ENCODE results near the gene CD180.

Gene CD180

GRCh38 chr5:67211926-67212325 is 15.3 kb upstream of the CD180 start:
- DNase-seq, result no peak

- DNase-seq, result peak; percentile 83 to 87
Measured at GRCh38 chr5:67209141-67209771, 12.7 kb upstream of the CD180 start.

GRCh38 chr5:67208403-67208802 is 11.8 kb upstream of the CD180 start:
- no peak for DNase-seq

GRCh38 chr5:67206929-67207328 is 10.3 kb upstream of the CD180 start:
- peak; percentile 80 to 90 for DNase-seq

GRCh38 chr5:67206461-67206860 is 9.9 kb upstream of the CD180 start:
- peak in 1 of 2 donors; percentile 40 for DNase-seq

GRCh38 chr5:67205981-67206380 is 9.4 kb upstream of the CD180 start:
- no peak for DNase-seq

GRCh38 chr5:67204821-67205220 is 8.2 kb upstream of the CD180 start:
- DNase-seq, result no peak

GRCh38 chr5:67203701-67204074 is 7.1 kb upstream of the CD180 start:
- DNase-seq, result no peak

GRCh38 chr5:67202828-67203227 is 6.2 kb upstream of the CD180 start:
- peak; percentile 95 to 96 for DNase-seq

- DNase-seq, result no peak
Measured at GRCh38 chr5:67201897-67202549, 5.4 kb upstream of the CD180 start.

GRCh38 chr5:67200809-67201562 is 4.4 kb upstream of the CD180 start:
- no peak for DNase-seq

GRCh38 chr5:67199859-67200258 is 3.3 kb upstream of the CD180 start:
- no peak for DNase-seq

GRCh38 chr5:67198917-67199316 is 2.3 kb upstream of the CD180 start:
- DNase-seq, result no peak

GRCh38 chr5:67197536-67197935 is 937 bp upstream of the CD180 start:
- no peak for DNase-seq

GRCh38 chr5:67195406-67196275 is 958 bp downstream of the CD180 start:
- DNase-seq, result peak in 1 of 2 donors; percentile 42

- DNase-seq, result peak; percentile 75 to 76
Measured at GRCh38 chr5:67194166-67194565, 2.4 kb downstream of the CD180 start.

- no peak for DNase-seq
Measured at GRCh38 chr5:67193439-67193807, 3.2 kb downstream of the CD180 start.

GRCh38 chr5:67192719-67193438 is 3.7 kb downstream of the CD180 start:
- peak; percentile 77 to 89 for DNase-seq

GRCh38 chr5:67190861-67191260 is 5.7 kb downstream of the CD180 start:
- no peak for DNase-seq

GRCh38 chr5:67190410-67190809 is 6.2 kb downstream of the CD180 start:
- peak; percentile 39 to 64 for DNase-seq

- DNase-seq, result peak in 1 of 2 donors; percentile 45
Measured at GRCh38 chr5:67189931-67190330, 6.7 kb downstream of the CD180 start.

- DNase-seq, result peak in 1 of 2 donors; percentile 43
Measured at GRCh38 chr5:67189079-67189354, 7.6 kb downstream of the CD180 start.

Measured in inflammatory macrophage (primary cell).